RWPE2 (cell line): ENCODE data around the gene NAE1.

ENCODE experiments used
- ATAC-seq: fragments of 200-7000 bp; cut with Tn5 transposase; 3 replicates; pipeline ENCODE4 v1.9.1; 2021; ENCODE audit warnings: low read depth
- DNase-seq: peaks from one replicate; pipeline ENCODE4 v3.0.0-alpha.2; 2020; ENCODE audit warnings: low spot score
- H3K27ac ChIP-seq: fragments of 450-650 bp; 2 replicates; pipeline ENCODE4 v1.5.1; 2017; ENCODE audit warnings: mild to moderate bottlenecking; ENCODE audit not compliant: poor library complexity, severe bottlenecking
- H3K27me3 ChIP-seq: fragments of 250-450 bp; sonication (Bioruptor Pico); 2 replicates; pipeline ENCODE4 v1.5.1; 2021; ENCODE audit warnings: mild to moderate bottlenecking, moderate library complexity; ENCODE audit not compliant: insufficient read depth, poor library complexity, severe bottlenecking
- H3K36me3 ChIP-seq: fragments of 250-450 bp; sonication (Bioruptor Pico); 2 replicates; pipeline ENCODE4 v1.5.1; 2020; ENCODE audit warnings: low read depth, mild to moderate bottlenecking, moderate library complexity
- H3K4me1 ChIP-seq: fragments of 250-450 bp; sonication (Bioruptor Pico); 2 replicates; pipeline ENCODE4 v1.5.1; 2021; ENCODE audit warnings: mild to moderate bottlenecking, moderate library complexity; ENCODE audit not compliant: insufficient read depth, poor library complexity, severe bottlenecking
- H3K4me3 ChIP-seq: fragments of 250-450 bp; sonication (Bioruptor Pico); 2 replicates; pipeline ENCODE4 v1.5.1; 2021; ENCODE audit warnings: mild to moderate bottlenecking, moderate library complexity; ENCODE audit not compliant: severe bottlenecking
- H3K9me3 ChIP-seq: fragments of 250-450 bp; sonication (Bioruptor Pico); 2 replicates; pipeline ENCODE4 v1.5.1; 2021; ENCODE audit warnings: mild to moderate bottlenecking, moderate library complexity; ENCODE audit not compliant: severe bottlenecking
- CTCF ChIP-seq: fragments of 450-650 bp; IDR thresholded peaks from one replicate; pipeline ENCODE4 v1.5.1; 2017; ENCODE audit warnings: mild to moderate bottlenecking, moderate library complexity; ENCODE audit not compliant: poor library complexity, severe bottlenecking

The NAE1 gene

GRCh38 chr16:66834746-66835145 is 4.0 kb upstream of the NAE1 start:
- Histone ChIP-seq H3K9me3 (no peaks in the 10 kb centered on the region), H3K27ac (no peak overlapping the region), H3K4me3 (no peak overlapping the region), H3K4me1 (peaks cover 8% of the 10 kb centered on the region), H3K36me3 (no peaks in the 10 kb centered on the region), H3K27me3 (no peaks in the 10 kb centered on the region)
- ATAC-seq (no peak), DNase-seq (no peak)
- TF ChIP-seq CTCF, result no peak

- DNase-seq, result no peak
- Histone ChIP-seq H3K9me3 (no peaks in the 10 kb centered on the region), H3K4me3 (no peak overlapping the region), H3K27ac (peak overlapping the region; percentile 10), H3K27me3 (no peaks in the 10 kb centered on the region), H3K36me3 (peaks cover 9% of the 10 kb centered on the region; the same call in 1 of the 2 replicates), H3K4me1 (peaks cover 15% of the 10 kb centered on the region)
- ATAC-seq, result peak; percentile 24; the same call in 2 of the 3 replicates
- no peak for TF ChIP-seq CTCF
These were observed 2.0 kb upstream of the NAE1 start for GRCh38 chr16:66832661-66833305.

DNA sequence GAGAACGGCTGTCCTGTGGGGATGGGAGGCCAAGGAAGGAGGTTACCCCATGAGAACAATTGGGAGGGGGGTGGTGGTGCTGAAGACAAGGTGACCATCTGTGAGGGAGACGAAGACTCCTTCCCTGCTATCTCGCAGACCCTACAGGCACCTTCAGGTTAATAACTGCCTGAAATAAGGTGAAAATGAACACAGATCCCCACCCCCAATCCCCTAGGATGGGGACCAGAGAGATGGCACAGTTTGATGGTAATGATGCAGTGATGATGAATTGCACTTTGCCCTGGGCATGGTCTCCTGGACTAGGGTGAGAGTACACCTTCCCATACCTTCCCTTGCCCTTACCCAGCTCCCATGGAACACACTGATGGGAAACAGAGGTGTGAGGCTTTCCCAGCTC is 1.4 kb upstream of the NAE1 start:
- TF ChIP-seq CTCF, result no peak
- peak overlapping the region; percentile 10 for H3K27ac ChIP-seq
- ATAC-seq, result no peak

DNA sequence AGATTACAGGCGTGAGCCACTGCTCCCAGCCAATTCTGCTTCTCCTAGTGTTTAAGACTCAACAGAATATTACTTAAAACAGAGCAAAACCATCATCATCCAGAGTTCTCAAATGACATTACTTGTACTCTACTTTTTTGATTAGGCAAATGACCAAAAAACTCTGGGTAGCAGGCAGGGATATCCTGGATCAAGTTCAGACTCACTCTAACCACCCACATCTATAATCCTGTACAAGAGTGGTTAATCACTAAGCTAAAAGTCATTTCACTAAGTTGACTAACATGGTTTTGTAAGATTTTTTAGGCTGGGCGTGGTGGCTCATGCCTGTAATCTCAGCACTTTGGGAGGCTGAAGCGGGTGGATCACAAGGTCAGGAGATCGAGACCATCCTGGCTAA is 6.8 kb downstream of the NAE1 start:
- Histone ChIP-seq H3K36me3 (peaks cover 83% of the 10 kb centered on the region), H3K27ac (no peak overlapping the region), H3K4me1 (no peaks in the 10 kb centered on the region), H3K4me3 (no peak overlapping the region), H3K9me3 (no peaks in the 10 kb centered on the region), H3K27me3 (no peaks in the 10 kb centered on the region)
- no peak for DNase-seq
- no peak for TF ChIP-seq CTCF
- peak; percentile 27; the same call in 1 of the 3 replicates for ATAC-seq

More for the DNA sequence above, 1.4 kb upstream of the NAE1 start:
- peaks cover 15% of the 10 kb centered on the region for H3K4me1 ChIP-seq
- peaks cover 12% of the 10 kb centered on the region for H3K36me3 ChIP-seq
- H3K27me3 ChIP-seq, result no peaks in the 10 kb centered on the region
- DNase-seq, result no peak
- no peaks in the 10 kb centered on the region for H3K9me3 ChIP-seq
- H3K4me3 ChIP-seq, result no peak overlapping the region

GRCh38 chr16:66814734-66815133 is 16.0 kb downstream of the NAE1 start:
- TF ChIP-seq CTCF, result no peak
- Histone ChIP-seq H3K27me3 (no peaks in the 10 kb centered on the region), H3K9me3 (no peaks in the 10 kb centered on the region), H3K36me3 (peaks cover 91% of the 10 kb centered on the region), H3K27ac (no peak overlapping the region), H3K4me1 (no peaks in the 10 kb centered on the region), H3K4me3 (no peak overlapping the region)
- DNase-seq, result no peak
- ATAC-seq, result no peak
